Neural cell (in vitro differentiated cells): Measurements from ENCODE around the gene FNBP1L. TPM values are rescaled to one million over a fixed set of nuclear protein-coding genes. Genes with fewer than 3 reads are reported as not detected.

ENCODE experiments used
- H2AFZ ChIP-seq: fragments of 200-600, 300-800 bp; sonication (generic), shearing (Covaris generic); 2 replicates; pipeline ENCODE4 v1.6.0; 2014; ENCODE audit warnings: low read depth, mild to moderate bottlenecking, antibody characterized with exemption, low read length, moderate library complexity
- H3F3A ChIP-seq: fragments of 200-600 bp; shearing (Covaris generic); 2 replicates; pipeline ENCODE4 v1.6.1; 2016; ENCODE audit warnings: mild to moderate bottlenecking, moderate library complexity, mixed read lengths, antibody characterized with exemption, low read length; ENCODE audit not compliant: insufficient read depth, poor library complexity, severe bottlenecking
- H3K27ac ChIP-seq: fragments of 200-600, 300-800 bp; sonication (generic), shearing (Covaris generic); 2 replicates; pipeline ENCODE4 v1.5.1; 2014; ENCODE audit warnings: mild to moderate bottlenecking, low read length, moderate library complexity
- H3K27me3 ChIP-seq: fragments of 300-800, 200-600 bp; sonication (generic), shearing (Covaris generic); 2 replicates; pipeline ENCODE4 v1.6.0; 2014; ENCODE audit warnings: mild to moderate bottlenecking, low read depth, low read length, moderate library complexity; ENCODE audit not compliant: insufficient read depth
- H3K36me3 ChIP-seq: fragments of 300-800, 200-600 bp; sonication (generic), shearing (Covaris generic); 2 replicates; pipeline ENCODE4 v1.5.1; 2014; ENCODE audit warnings: mild to moderate bottlenecking, antibody characterized with exemption, low read length, moderate library complexity; ENCODE audit not compliant: insufficient read depth
- H3K4me2 ChIP-seq: fragments of 300-800, 200-600 bp; sonication (generic), shearing (Covaris generic); 2 replicates; pipeline ENCODE4 v1.6.0; 2014; ENCODE audit warnings: mild to moderate bottlenecking, low read length
- H3K4me3 ChIP-seq: fragments of 300-800, 200-600 bp; sonication (generic), shearing (Covaris generic); 2 replicates; pipeline ENCODE4 v1.5.1; 2014; ENCODE audit warnings: mild to moderate bottlenecking, low read length, moderate library complexity
- H3K79me2 ChIP-seq: fragments of 200-600 bp; shearing (Covaris generic); replicated peaks from 2 replicates; pipeline ENCODE4 v1.6.0; 2014; ENCODE audit warnings: mild to moderate bottlenecking, low read length, moderate library complexity; ENCODE audit not compliant: insufficient read depth
- H3K9ac ChIP-seq: fragments of 300-800, 200-600 bp; sonication (generic), shearing (Covaris generic); 2 replicates; pipeline ENCODE4 v1.6.1; 2016; ENCODE audit warnings: mild to moderate bottlenecking, low read length, mixed read lengths
- H3K9me2 ChIP-seq: fragments of 200-600 bp; shearing (Covaris generic); 2 replicates; pipeline ENCODE4 v1.6.1; 2016; ENCODE audit warnings: mild to moderate bottlenecking, low read length, mixed read lengths; ENCODE audit not compliant: insufficient read depth
- H3K9me3 ChIP-seq: fragments of 200-600, 300-800 bp; sonication (generic), shearing (Covaris generic); 2 replicates; pipeline ENCODE4 v1.6.1; 2016; ENCODE audit warnings: mild to moderate bottlenecking, mixed run types, low read length, moderate library complexity, mixed read lengths
- H4K20me1 ChIP-seq: fragments of 200-600 bp; shearing (Covaris generic); 2 replicates; pipeline ENCODE4 v1.6.1; 2016; ENCODE audit warnings: mild to moderate bottlenecking, mixed run types; ENCODE audit not compliant: insufficient read depth
- CTCF ChIP-seq: fragments of 450-650 bp; IDR thresholded peaks from 2 replicates; pipeline ENCODE4 v1.5.1; 2014; ENCODE audit warnings: antibody characterized with exemption, mild to moderate bottlenecking, moderate library complexity; ENCODE audit not compliant: poor library complexity, severe bottlenecking
- EP300 ChIP-seq: fragments of 450-650 bp; conservative IDR thresholded peaks from 2 replicates; pipeline ENCODE4 v1.6.1; 2014; ENCODE audit warnings: antibody characterized with exemption, mild to moderate bottlenecking, moderate library complexity; ENCODE audit not compliant: poor library complexity, severe bottlenecking
- EZH2 ChIP-seq: fragments of 200-600, 300-800 bp; shearing (Covaris generic), sonication (generic); IDR thresholded peaks from 2 replicates; pipeline ENCODE4 v1.6.1; 2014; ENCODE audit warnings: antibody characterized with exemption, low read length, borderline replicate concordance, mild to moderate bottlenecking; ENCODE audit not compliant: insufficient read depth, poor library complexity, severe bottlenecking
- MXI1 ChIP-seq: fragments of 450-650 bp; conservative IDR thresholded peaks from 2 replicates; pipeline ENCODE4 v1.6.1; 2014; ENCODE audit warnings: antibody characterized with exemption, mild to moderate bottlenecking; ENCODE audit not compliant: poor library complexity, severe bottlenecking
- POLR2AphosphoS5 ChIP-seq: IDR thresholded peaks from 2 replicates; pipeline ENCODE4 v1.6.1; 2012
- RAD21 ChIP-seq: fragments of 450-650 bp; conservative IDR thresholded peaks from 2 replicates; pipeline ENCODE4 v1.6.1; 2014; ENCODE audit warnings: antibody characterized with exemption, mild to moderate bottlenecking, moderate library complexity
- REST ChIP-seq: IDR thresholded peaks from 2 replicates; pipeline ENCODE4 v1.6.1; 2012; ENCODE audit warnings: borderline replicate concordance
- SMC3 ChIP-seq: fragments of 450-650 bp; conservative IDR thresholded peaks from 2 replicates; pipeline ENCODE4 v1.6.1; 2014; ENCODE audit warnings: antibody characterized with exemption, mild to moderate bottlenecking, moderate library complexity; ENCODE audit not compliant: poor library complexity
- TAF1 ChIP-seq: IDR thresholded peaks from 2 replicates; pipeline ENCODE4 v1.6.1; 2012; ENCODE audit warnings: low read depth
- polyA plus RNA-seq: library from polyadenylated mRNA; depleted of rRNA; stranded (reverse); fragments of >200 nt; gene quantifications from 2 replicates; pipeline ENCODE4 v1.2.3, GENCODE V29; 2014

The FNBP1L gene
- polyA plus RNA-seq, 1 donor from 2014 or later, result 1,044 TPM

- Histone ChIP-seq H4K20me1 (no peaks in the 10 kb centered on the region), H3K27me3 (no peaks in the 10 kb centered on the region), H3K9me3 (no peaks in the 10 kb centered on the region), H3K79me2 (no peaks in the 10 kb centered on the region), H3K9me2 (no peaks in the 10 kb centered on the region), H3K27ac (no peak overlapping the region), H3K4me2 (no peak overlapping the region), H2AFZ (no peak overlapping the region), H3F3A (no peaks in the 10 kb centered on the region), H3K9ac (no peak overlapping the region), H3K36me3 (no peaks in the 10 kb centered on the region), H3K4me3 (no peak overlapping the region)
- TF ChIP-seq CTCF, result no peak
Measured at GRCh38 chr1:93542398-93542797, 94.5 kb downstream of the FNBP1L start.

- Histone ChIP-seq H2AFZ (no peak overlapping the region), H3K27me3 (no peaks in the 10 kb centered on the region), H3K9ac (no peak overlapping the region), H3K9me2 (no peaks in the 10 kb centered on the region), H3K27ac (no peak overlapping the region), H3F3A (no peaks in the 10 kb centered on the region), H3K36me3 (peaks cover 10% of the 10 kb centered on the region), H4K20me1 (no peaks in the 10 kb centered on the region), H3K79me2 (no peaks in the 10 kb centered on the region), H3K9me3 (no peaks in the 10 kb centered on the region), H3K4me2 (no peak overlapping the region), H3K4me3 (no peak overlapping the region)
- no peak for TF ChIP-seq RAD21
- TF ChIP-seq CTCF, result no peak
- no peak for TF ChIP-seq POLR2AphosphoS5
- no peak for TF ChIP-seq EZH2
- TF ChIP-seq SMC3, result no peak
- TF ChIP-seq TAF1, result no peak
- no peak for TF ChIP-seq REST
- TF ChIP-seq MXI1, result no peak
- TF ChIP-seq EP300, result no peak
Measured at GRCh38 chr1:93546162-93546863, 98.4 kb downstream of the FNBP1L start.
